Neural progenitor cell (in vitro differentiated cells): ENCODE data around the gene DGUOK.

Source experiments
- EZH2 ChIP-seq: fragments of 200-600 bp; sonication (generic); IDR thresholded peaks from 2 replicates; pipeline ENCODE4 v1.6.1; 2017; ENCODE audit warnings: antibody characterized with exemption, mild to moderate bottlenecking, moderate library complexity
- TF ChIP-seq, protein P1 (sequence below): fragments of 200-600 bp; sonication (generic); IDR thresholded peaks from 2 replicates; pipeline ENCODE4 v1.5.1; 2017; ENCODE audit warnings: antibody characterized with exemption, mild to moderate bottlenecking

DNA sequence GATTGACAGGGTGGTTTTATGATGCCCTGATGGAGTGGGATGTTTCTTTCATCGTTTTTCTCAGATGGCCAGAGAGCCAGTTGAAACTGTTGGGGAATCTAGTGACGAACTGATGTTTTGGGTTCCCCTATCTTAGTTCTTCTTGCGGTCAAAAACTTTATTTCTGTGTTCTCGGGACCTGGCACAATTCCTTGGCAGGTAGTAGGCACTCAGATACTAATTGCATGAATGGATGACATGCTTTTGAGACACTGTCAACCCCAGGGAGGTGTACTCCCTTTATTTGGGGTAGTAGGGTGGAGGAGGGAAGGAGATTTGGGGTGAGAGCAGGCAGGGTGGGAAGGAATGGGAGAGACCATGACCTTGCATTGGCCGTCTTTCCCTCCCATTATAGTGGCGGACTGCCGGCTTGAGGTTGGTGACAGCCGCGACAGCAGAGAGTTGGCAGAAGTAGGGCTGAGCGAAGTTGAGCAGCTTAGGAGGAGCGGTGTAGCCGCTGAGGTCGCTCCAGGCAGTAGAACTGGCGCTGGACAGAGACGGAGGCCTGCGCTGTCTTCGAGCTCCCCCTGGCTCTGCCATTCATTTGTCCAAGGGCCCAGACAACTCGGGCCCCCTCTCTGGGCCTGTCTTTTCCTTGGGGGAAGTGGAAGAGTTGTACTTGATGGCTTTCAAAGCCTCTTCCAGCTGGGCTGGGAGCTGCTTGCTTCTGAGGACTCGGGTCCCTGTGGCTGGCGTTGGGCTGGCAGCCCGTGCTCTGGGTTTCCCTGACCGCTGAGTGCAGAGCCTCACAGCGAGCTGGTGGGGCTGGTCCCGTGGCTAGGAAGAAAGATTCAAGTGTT lies 60.6 kb downstream of the DGUOK start:
- TF ChIP-seq EZH2, result no peak
- TF ChIP-seq, protein P1, sequence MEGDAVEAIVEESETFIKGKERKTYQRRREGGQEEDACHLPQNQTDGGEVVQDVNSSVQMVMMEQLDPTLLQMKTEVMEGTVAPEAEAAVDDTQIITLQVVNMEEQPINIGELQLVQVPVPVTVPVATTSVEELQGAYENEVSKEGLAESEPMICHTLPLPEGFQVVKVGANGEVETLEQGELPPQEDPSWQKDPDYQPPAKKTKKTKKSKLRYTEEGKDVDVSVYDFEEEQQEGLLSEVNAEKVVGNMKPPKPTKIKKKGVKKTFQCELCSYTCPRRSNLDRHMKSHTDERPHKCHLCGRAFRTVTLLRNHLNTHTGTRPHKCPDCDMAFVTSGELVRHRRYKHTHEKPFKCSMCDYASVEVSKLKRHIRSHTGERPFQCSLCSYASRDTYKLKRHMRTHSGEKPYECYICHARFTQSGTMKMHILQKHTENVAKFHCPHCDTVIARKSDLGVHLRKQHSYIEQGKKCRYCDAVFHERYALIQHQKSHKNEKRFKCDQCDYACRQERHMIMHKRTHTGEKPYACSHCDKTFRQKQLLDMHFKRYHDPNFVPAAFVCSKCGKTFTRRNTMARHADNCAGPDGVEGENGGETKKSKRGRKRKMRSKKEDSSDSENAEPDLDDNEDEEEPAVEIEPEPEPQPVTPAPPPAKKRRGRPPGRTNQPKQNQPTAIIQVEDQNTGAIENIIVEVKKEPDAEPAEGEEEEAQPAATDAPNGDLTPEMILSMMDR, result no peak
